BLaER1 (cell line): ENCODE results near the gene MYB.
"Not testable (repeated sequence)": the region's sequence is repeated elsewhere in the genome, so short reads cannot be mapped to it uniquely, and the experiment has no call there.

Source experiments
- H3K27ac ChIP-seq: shearing (Covaris generic); formaldehyde crosslinking; 2 replicates; pipeline ENCODE4 v1.8.1; 2022
- H3K27me3 ChIP-seq: shearing (Covaris generic); formaldehyde crosslinking; 2 replicates; pipeline ENCODE4 v1.8.1; 2022
- H3K36me3 ChIP-seq: shearing (Covaris generic); formaldehyde crosslinking; 2 replicates; pipeline ENCODE4 v1.8.1; 2022
- H3K4me1 ChIP-seq: shearing (Covaris generic); formaldehyde crosslinking; 2 replicates; pipeline ENCODE4 v1.8.1; 2022
- H3K4me2 ChIP-seq: shearing (Covaris generic); formaldehyde crosslinking; 2 replicates; pipeline ENCODE4 v1.8.1; 2022
- H3K4me3 ChIP-seq: shearing (Covaris generic); formaldehyde crosslinking; 2 replicates; pipeline ENCODE4 v1.8.1; 2022
- H3K9ac ChIP-seq: shearing (Covaris generic); formaldehyde crosslinking; 2 replicates; pipeline ENCODE4 v1.8.1; 2022
- H3K9me3 ChIP-seq: shearing (Covaris generic); formaldehyde crosslinking; 2 replicates; pipeline ENCODE4 v1.8.1; 2022
- H4K20me1 ChIP-seq: shearing (Covaris generic); formaldehyde crosslinking; 2 replicates; pipeline ENCODE4 v1.8.1; 2022
- Cebpa-rat ChIP-seq: shearing (Covaris generic); IDR thresholded peaks from 2 replicates; pipeline ENCODE4 v1.8.1; 2022

Gene MYB

DNA sequence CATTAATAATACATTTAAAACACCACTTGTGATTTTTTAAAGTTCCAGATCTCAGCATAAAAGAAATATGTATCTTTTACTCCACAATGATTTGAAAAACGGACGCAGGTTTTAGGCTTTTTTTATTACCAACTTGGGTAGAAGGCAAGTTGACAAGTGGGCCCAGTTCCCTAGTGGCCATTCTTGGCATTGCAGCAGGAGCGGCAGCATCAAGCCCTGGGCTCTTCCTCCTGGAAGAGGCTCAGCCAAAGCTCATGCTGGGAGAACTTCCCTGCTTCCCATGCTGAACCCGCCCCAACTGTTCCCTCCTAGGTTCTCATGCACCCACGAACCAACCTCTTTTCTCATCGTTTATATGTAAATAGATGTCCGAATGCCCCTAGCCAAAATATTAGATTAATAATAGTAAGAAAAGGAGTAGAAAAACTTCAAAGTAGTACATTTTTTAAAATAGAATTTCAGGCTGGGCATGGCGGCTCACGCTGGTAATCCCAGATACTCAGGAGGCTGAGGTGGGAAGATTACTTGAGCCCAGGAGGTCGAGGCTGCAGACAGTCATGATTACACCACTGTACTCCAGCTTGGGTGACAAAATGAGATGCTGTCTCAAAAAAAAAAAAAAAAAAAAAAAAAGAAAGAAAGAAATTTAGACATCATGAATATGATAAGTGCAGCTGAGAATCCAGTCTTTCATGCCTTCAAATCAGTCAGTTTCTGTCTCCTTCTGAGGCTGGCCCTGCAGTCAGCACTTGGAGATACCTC lies 18.2 kb upstream of the MYB start:
- no peak for TF ChIP-seq Cebpa-rat

DNA sequence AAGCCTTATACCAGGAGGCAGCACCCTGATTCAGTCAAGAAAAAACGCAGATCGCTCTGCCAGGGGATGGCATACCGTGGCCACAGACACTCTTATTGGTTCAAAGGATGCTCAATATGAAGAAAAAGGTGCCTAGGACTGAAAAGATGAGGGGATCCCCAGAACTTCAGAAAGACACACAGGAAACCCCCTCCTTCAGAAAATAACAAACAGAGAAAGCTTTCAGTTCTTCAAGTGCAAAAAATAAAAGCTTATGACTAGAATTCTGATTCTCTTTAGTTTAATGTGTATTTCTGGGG lies 17.7 kb upstream of the MYB start:
- Histone ChIP-seq H3K4me1 (peaks cover 13% of the 10 kb centered on the region), H3K9me3 (no peaks in the 10 kb centered on the region), H3K9ac (no peak overlapping the region), H3K4me2 (no peak overlapping the region), H3K27ac (no peak overlapping the region), H4K20me1 (no peaks in the 10 kb centered on the region), H3K36me3 (no peaks in the 10 kb centered on the region), H3K4me3 (no peak overlapping the region), H3K27me3 (no peaks in the 10 kb centered on the region)
- TF ChIP-seq Cebpa-rat, result no peak

More for the DNA sequence above, 18.2 kb upstream of the MYB start:
- H3K36me3 ChIP-seq, result no peaks in the 10 kb centered on the region
- no peaks in the 10 kb centered on the region for H3K9me3 ChIP-seq
- peaks cover 13% of the 10 kb centered on the region for H3K4me1 ChIP-seq
- no peak overlapping the region for H3K4me3 ChIP-seq
- H3K27me3 ChIP-seq, result no peaks in the 10 kb centered on the region
- no peak overlapping the region for H3K4me2 ChIP-seq
- no peak overlapping the region for H3K9ac ChIP-seq
- no peak overlapping the region for H3K27ac ChIP-seq
- H4K20me1 ChIP-seq, result no peaks in the 10 kb centered on the region

DNA sequence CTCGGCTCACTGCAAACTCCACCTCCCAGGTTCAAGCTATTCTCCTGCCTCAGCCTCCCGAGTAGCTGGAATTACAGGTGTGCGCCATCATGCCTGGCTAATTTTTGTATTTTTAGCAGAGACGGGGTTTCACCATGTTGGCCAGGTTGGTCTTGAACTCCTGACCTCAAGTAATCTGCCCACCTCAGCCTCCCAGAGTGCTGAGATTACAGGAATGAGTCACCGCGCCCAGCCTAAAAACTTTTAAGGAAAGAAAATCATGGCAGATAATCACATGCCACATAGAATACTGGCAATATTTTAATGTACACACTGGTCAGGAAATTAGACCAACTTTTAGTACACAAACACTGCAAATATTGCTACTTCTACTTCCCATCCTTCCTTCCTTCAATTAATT lies 16.7 kb upstream of the MYB start:
- not testable (repeated sequence) for H3K36me3 ChIP-seq, H4K20me1 ChIP-seq, H3K27ac ChIP-seq, H3K4me2 ChIP-seq, H3K9me3 ChIP-seq, H3K27me3 ChIP-seq, H3K9ac ChIP-seq, H3K4me3 ChIP-seq
- H3K4me1 ChIP-seq, result peaks cover 12% of the 10 kb centered on the region

DNA sequence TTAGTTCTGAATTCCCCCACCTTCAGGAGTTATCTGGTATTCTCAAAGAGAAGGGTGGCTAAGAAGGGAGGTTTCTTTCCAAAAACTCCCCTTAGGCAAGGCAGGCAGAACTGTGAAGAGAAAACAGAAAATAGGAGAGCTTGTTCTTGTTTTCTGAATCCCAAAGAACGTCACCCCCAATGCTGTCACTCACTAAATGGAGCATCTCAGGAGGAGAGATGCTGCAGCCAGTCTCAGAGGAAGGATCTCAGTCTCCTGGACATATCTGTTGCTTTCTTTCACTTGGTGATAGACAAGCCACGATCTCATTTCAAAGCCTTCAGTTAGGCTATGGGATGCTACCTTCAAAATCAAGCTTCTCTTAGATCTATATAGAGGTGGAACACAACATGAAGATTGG lies 16.1 kb upstream of the MYB start:
- H3K4me2 ChIP-seq, result peak overlapping the region; percentile 52
- no peaks in the 10 kb centered on the region for H3K36me3 ChIP-seq
- no peaks in the 10 kb centered on the region for H3K9me3 ChIP-seq
- H3K27ac ChIP-seq, result no peak overlapping the region
- no peaks in the 10 kb centered on the region for H4K20me1 ChIP-seq
- H3K4me1 ChIP-seq, result peaks cover 10% of the 10 kb centered on the region
- H3K9ac ChIP-seq, result no peak overlapping the region
- no peak for TF ChIP-seq Cebpa-rat
- H3K27me3 ChIP-seq, result no peaks in the 10 kb centered on the region
- no peak overlapping the region for H3K4me3 ChIP-seq

DNA sequence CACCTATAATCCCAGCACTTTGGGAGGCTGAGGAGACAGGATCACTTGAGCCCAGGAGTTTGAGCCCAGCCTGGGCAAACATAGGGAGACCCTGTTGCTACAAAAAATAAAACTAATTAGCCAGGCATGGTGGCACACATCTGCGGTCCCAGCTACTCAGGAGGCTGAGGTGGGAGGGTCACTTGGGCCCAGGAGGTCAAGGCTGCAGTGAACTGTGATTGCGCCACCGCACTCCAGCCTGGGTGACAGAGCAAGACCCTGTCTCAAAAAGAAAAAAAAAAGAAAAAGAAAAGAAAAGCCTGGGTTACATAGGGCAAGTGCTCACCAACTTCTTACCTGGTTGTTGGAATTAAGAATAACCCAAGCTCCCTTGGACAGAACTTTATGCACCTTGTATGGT lies 14.6 kb upstream of the MYB start:
- Histone ChIP-seq H3K36me3 (no peaks in the 10 kb centered on the region), H3K9ac (no peak overlapping the region), H3K27me3 (no peaks in the 10 kb centered on the region), H3K4me1 (peaks cover 10% of the 10 kb centered on the region), H3K9me3 (no peaks in the 10 kb centered on the region), H3K4me3 (no peak overlapping the region), H4K20me1 (no peaks in the 10 kb centered on the region), H3K4me2 (no peak overlapping the region), H3K27ac (no peak overlapping the region)
- no peak for TF ChIP-seq Cebpa-rat

DNA sequence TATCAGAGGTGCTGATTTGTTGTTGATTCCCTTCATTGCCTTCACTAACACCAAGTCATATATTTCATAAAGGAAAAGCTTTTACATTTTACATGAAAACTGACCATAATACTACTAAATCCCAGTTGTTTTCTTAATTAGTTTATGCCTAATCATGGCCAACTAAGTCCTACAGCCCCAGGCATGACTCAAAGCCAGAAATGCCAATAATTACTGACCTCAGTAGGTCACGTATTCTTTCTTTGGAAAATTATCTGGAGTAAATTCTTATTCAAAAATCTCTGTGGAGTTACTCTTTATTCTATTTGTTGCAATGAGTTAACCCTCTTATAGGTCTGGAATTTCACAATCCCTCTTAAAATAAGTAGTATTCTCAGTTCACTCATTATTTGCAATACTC lies 13.5 kb upstream of the MYB start:
- Histone ChIP-seq H3K9ac (no peak overlapping the region), H3K4me3 (no peak overlapping the region), H3K27me3 (no peaks in the 10 kb centered on the region), H3K4me2 (no peak overlapping the region), H3K4me1 (peaks cover 10% of the 10 kb centered on the region), H3K27ac (no peak overlapping the region), H3K9me3 (no peaks in the 10 kb centered on the region), H4K20me1 (no peaks in the 10 kb centered on the region), H3K36me3 (no peaks in the 10 kb centered on the region)
- no peak for TF ChIP-seq Cebpa-rat

DNA sequence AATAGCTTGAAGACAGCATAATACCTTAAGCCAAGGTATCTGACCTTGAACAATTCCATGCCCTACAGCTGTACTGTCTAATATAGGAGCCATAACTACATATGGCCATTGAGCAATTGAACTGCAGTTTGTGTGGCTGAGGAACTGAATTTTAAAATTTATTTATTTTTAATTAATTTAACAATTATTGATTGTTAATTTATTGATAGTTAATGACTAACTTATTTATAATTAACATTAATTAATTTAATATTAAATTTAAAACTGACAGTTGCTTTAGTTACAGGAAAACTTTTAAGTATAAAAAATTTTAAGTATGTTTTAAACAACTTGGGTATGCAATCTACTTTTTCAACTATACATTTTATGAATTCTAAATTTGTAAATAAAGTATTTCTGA lies 12.3 kb upstream of the MYB start:
- peaks cover 10% of the 10 kb centered on the region for H3K4me1 ChIP-seq
- no peaks in the 10 kb centered on the region for H4K20me1 ChIP-seq
- no peaks in the 10 kb centered on the region for H3K27me3 ChIP-seq
- H3K36me3 ChIP-seq, result no peaks in the 10 kb centered on the region
- H3K9me3 ChIP-seq, result no peaks in the 10 kb centered on the region
- H3K27ac ChIP-seq, result no peak overlapping the region
- H3K9ac ChIP-seq, result no peak overlapping the region
- TF ChIP-seq Cebpa-rat, result no peak
- H3K4me3 ChIP-seq, result no peak overlapping the region
- no peak overlapping the region for H3K4me2 ChIP-seq

DNA sequence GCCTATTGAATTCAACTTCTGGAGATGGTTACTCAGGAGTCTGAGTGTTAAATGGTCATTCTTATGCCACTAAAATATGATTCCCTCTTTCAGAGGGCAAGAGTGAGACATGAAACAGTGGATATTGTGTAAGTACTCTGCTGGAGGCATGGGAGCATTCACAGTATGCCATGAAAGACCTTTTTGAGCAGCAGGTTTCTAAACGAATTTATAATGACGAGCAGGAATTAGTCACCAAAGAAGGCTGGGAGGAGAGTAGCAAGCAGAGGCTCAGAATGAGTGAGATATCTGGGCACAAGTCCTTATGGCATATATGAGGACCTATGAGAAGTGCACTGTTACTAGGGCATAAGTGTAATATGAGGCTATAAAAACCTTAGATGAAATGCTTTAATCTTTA lies 10.9 kb upstream of the MYB start:
- Histone ChIP-seq H3K9ac (no peak overlapping the region), H3K4me2 (no peak overlapping the region), H3K4me3 (no peak overlapping the region), H3K27ac (no peak overlapping the region), H3K9me3 (no peaks in the 10 kb centered on the region), H3K27me3 (no peaks in the 10 kb centered on the region), H3K4me1 (peaks cover 6% of the 10 kb centered on the region), H3K36me3 (no peaks in the 10 kb centered on the region), H4K20me1 (no peaks in the 10 kb centered on the region)
- no peak for TF ChIP-seq Cebpa-rat

DNA sequence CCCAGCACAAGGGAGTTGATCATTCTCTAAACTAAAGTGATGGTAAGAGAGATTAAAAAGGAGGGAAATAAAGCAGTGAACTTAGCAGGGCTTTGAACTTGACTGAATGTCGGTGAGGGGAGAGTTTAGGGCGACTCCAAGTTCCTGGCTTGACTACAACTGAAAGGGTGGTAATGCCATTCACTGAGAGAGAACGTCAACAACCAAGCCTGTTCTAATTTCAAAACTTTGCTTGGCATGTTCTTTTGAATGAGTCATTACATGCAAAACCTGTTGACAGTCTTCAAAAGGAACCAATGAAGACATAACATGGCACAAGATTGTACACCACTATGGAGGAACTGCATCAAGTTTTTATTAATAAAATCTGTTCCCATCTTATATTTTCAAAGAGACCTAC lies 10.3 kb upstream of the MYB start:
- Histone ChIP-seq H3K4me2 (no peak overlapping the region), H3K4me1 (peaks cover 8% of the 10 kb centered on the region), H3K27ac (no peak overlapping the region), H3K27me3 (no peaks in the 10 kb centered on the region), H3K36me3 (no peaks in the 10 kb centered on the region), H3K9ac (no peak overlapping the region), H4K20me1 (no peaks in the 10 kb centered on the region), H3K4me3 (no peak overlapping the region), H3K9me3 (no peaks in the 10 kb centered on the region)
- no peak for TF ChIP-seq Cebpa-rat

DNA sequence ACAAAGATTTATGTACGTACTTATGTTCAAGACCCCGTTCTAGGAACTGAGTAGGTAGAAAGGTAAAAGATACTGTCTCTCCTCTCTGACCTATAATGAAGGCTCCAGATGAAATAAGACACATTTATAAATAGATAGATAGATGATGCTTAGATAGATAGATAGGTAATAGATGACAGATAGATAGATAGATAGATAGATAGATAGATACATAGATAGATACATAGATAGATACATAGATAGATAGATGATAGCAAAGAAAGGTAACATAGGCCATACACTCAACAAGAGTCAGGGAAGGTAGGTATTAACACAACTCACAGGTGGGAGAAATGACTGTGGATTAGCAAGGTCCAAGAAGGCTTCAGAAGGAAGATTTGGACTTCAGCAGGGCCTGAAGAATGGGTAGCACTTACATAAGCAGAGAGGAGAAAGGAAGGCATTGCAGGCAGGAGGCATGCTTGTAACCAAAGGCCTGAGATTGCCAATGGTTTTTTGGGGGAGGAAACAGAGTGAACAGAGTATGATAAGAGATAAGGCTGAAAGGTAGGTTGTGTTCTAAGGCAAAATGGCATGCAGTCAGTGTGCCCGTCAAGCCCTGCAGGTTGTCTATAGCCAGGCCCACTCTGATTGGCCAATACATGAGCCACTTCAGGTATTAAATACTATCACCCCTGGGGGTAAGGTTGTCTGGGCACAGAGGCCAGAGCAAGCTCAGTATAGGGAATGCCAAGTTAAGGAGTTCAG lies 7.7 kb upstream of the MYB start:
- Histone ChIP-seq H3K4me1 (peaks cover 34% of the 10 kb centered on the region), H3K4me3 (no peak overlapping the region), H3K27ac (no peak overlapping the region), H3K9ac (no peak overlapping the region), H3K27me3 (no peaks in the 10 kb centered on the region), H3K4me2 (no peak overlapping the region), H4K20me1 (no peaks in the 10 kb centered on the region), H3K9me3 (no peaks in the 10 kb centered on the region), H3K36me3 (no peaks in the 10 kb centered on the region)
- TF ChIP-seq Cebpa-rat, result no peak
